SHP77 (cell line): ENCODE measurements around the gene NTN5.
"Not testable (repeated sequence)": the region's sequence is repeated elsewhere in the genome, so short reads cannot be mapped to it uniquely, and the experiment has no call there.

ENCODE experiments used
- DNase-seq, 2 experiments: peaks; one replicate each; lab custom pipeline; 2025; lab: John Stamatoyannopoulos, UW

NTN5 gene

DNA sequence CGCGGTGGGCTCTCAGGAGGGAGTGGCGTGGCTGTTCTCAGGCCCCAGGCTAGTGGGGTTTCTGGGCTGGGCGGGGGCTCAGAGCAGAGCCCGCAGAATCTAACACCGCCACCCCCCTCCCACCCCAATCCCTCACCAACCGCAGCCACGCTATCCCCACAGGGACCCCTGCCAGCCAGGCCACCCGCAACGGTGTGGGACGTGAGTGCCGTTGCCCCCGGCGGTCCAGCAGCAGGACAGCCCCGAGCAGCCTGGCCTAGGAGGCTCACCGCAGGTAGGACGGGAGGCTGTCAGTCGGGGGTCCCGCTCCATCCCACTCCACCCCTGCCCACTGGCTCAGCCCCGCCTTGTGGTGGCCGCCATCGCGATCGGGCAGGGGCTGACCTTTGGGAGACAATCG, at the start of gene NTN5:
TSS of gene NTN5 (minus strand) at position 24 of the 400 bp plus-strand sequence. CDS start 2,031 bp downstream, outside the sequence.
- DNase-seq, result no peak

DNA sequence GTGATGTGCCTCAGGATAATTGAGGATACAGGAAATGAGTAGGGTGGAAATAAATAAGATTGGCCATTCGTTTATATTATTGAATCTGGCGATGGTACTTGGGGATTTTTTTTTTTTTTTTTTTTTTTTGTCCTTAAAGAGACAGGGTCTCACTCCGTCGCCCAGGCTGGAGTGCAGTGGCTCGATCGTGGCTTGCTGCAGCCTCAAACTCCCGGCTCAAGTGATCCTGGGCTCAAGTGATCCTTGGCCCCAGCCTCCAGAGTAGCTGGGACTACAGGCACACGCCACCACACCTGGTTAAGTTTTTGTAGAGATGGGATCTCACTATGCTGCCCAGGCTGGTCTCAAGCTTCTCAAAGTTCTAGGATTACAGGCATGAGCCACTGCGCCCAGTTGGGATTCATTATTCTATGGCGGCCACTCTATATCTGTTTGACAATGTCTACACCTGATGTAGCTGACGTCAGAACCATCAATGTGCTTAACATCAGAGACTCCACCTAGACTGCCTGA, 49.4 kb upstream of the NTN5 start:
- DNase-seq, result no peak

- peak; percentile 97 to 99 for DNase-seq
These were observed 47.9 kb upstream of the NTN5 start for GRCh38 chr19:48720613-48721296.

GRCh38 chr19:48720251-48720612, 47.4 kb upstream of the NTN5 start:
- no peak for DNase-seq

DNA sequence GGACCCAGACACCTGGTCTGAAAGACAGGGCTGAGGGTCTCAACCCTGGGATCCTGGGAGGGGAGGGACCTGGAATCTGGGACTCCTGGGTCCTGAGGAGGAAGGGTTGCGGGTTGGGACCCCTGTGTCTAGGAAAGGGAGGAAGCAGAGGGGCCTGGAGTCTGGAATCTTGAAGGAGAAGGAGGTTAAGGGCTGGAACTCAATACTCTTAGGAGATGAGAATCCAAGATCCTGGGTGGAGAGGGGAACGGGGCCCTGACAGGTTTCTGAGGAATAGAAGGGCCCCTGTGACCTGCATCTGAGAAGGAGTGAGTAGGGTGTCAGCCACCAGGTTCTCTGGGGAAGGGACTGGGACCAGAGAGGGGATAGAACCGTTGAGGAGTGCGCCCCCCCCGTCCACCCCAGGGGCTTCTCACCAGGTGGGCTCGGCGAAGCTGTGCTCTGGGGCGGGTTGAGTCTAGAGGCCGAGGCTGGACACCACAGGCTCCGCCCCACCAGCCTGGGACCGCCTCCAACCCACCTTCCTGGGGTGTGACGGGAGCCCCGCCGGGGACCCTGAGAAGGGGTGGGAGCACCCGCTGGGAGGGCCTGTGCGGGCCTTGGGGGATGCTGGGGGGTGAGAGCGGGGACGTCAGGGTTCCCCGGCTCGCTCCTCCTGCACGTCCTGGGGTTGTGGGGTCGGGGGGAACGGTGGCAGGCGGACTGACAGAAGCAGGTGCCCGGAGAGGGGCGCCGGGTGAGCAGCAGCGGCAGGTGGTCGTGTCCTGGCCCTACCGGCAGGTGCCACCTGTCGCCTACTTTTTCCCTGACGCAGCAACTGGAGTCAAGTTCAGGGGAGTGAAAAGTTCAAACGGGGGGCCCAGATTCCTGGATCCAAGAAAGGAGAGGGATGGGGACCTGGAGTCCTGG, 46.7 kb upstream of the NTN5 start, which contains the start of gene MAMSTR:
TSS of gene MAMSTR (minus strand) at position 463 of the 909 bp plus-strand sequence. CDS start 694 bp downstream, outside the sequence.
- DNase-seq, result peak in 1 of 2 experiments; percentile 41

DNA sequence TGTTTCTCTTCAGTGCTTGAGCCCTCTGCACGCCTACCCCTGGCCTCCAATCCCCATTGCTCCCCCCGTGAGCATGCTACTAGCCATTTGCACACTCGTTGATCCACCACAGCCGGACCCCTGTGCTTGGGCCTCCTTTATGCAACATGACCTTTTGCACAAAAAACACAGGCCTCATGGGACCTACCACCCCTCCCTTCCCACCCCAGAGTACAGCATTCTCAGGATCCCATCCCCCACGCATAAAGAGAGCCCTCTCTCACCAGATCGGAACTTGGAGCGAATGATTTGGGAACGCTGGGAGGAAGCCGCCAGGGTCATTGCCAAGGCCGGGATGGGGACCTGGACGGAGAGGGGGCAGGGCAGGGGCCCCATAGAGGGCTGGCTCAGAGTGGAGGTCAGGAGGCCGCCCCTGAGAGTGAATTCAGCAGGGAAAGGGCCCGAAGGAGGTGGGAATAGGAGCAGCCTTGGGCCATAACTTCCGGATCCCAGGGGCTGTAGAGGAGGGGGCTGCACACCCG, 46.0 kb upstream of the NTN5 start:
- DNase-seq, result no peak

- DNase-seq, result not testable (repeated sequence)
These were observed 45.3 kb upstream of the NTN5 start for GRCh38 chr19:48718106-48718505.

DNA sequence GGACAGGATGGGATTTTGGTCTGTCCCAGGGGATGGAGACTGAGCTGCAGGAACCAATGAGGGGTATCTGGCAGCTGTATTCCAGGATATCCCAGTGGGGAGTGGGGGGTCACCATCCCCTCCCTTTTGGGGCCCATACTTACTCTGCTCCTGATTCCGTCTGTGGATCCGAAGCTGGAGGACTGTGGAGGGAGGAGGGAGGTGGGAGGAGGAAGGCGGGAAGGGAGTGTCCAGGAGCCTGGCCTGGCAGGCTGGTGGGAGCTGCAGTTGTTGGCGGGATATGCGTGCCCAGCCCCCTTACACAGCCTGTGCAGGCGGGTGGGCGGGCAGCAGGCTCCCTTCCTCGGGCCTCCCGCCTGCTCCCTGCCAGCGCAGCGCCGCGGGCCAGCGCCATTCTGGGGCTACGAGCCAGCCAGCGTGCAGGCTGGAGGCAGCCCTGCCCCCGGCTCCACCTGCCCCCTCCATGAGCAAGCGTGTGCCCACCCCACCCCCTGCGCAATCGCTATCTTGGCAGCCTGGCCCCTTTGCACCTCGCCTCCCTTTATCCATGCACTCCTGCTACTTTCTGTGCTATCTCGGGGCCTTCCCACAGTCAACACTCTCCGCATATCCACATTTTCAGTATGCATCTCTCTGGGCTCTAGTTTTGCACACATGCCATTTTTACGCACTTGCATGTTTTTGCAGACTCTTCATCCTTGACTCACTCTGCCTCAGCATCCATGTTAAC, 43.9 kb upstream of the NTN5 start:
- peak; percentile 46 to 58 for DNase-seq

DNA sequence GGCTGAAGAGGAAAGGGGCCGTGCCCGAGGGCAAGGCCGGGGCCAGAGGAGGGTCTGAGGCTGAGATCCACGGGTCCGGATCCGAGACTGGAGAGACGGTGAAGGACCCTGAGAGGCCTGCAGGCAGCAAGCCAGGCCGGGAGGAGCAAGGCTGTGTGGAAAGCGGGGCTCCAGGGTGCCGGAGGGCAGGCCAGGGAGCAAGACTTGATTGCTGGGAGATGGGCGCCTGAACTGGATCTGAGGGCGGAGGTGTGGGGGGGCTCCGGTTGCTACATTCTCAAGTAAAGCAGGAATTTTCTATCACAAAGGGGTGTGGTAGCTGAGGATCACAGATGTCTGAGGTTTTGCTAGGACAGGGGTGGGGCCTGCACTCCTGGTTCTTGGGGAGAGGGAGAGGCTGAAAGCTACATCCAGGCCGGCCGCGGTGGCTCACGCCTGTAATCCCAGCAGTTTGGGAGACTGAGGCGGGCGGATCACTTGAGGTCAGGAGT, 42.9 kb upstream of the NTN5 start:
- no peak for DNase-seq

- DNase-seq, result no peak
These were observed 42.2 kb upstream of the NTN5 start for GRCh38 chr19:48714759-48715675.

GRCh38 chr19:48713864-48714755, 41.3 kb upstream of the NTN5 start:
- DNase-seq, result peak; percentile 99

- DNase-seq, result no peak
These were observed 40.4 kb upstream of the NTN5 start for GRCh38 chr19:48713041-48713863.

GRCh38 chr19:48711106-48711662, 38.4 kb upstream of the NTN5 start:
- DNase-seq, result no peak

- no peak for DNase-seq
These were observed 35.7 kb upstream of the NTN5 start for GRCh38 chr19:48708471-48708870.

- no peak for DNase-seq
These were observed 32.6 kb upstream of the NTN5 start for GRCh38 chr19:48705431-48705830.

- DNase-seq, result no peak
These were observed 30.5 kb upstream of the NTN5 start for GRCh38 chr19:48703316-48703715.

- DNase-seq, result no peak
These were observed 29.9 kb upstream of the NTN5 start for GRCh38 chr19:48702701-48703100.

DNA sequence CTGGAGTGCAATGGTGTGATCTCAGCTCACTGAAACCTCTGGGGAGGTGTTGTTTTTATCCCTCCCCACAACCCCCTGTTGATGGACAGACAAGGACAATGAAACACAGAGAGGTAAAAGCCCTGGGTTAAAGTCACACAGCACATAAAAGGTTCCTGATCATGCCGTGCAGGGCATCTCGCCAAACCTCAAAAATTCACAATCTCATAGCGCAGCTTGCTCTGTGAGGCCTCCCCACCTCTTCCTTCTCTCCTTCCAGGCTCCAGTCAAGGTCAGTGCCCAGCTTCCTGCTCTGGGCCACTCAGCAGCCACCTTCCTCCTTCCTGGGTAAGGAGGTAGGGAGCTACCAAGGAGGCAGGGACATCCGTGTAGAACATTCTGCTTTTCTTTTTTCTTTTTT, 25.2 kb upstream of the NTN5 start:
- no peak for DNase-seq
